ENCODE results near the gene OLFML2A. TPM values are rescaled to one million over a fixed set of nuclear protein-coding genes. Genes with fewer than 3 reads are reported as not detected.

The OLFML2A gene
- total and polyA plus RNA-seq, 2 of the 13 experiments (the other 11 are each of a cell fraction or from before 2014, with no cell fraction given): 0.01 to 0.02 TPM

GRCh38 chr9:124861342-124862229 lies 84.7 kb downstream of the OLFML2A start, which contains the start of the genes ARPC5L and RPL35 (continued):
- TF ChIP-seq ZNF850 (CRISPR knock-in tag; conservative IDR thresholded peaks at IDR 0.05): no peak
- no peak; the same call in 1 of the 2 replicates for TF ChIP-seq HNF4G (IDR thresholded peaks at IDR 0.05; ENCODE audit: borderline replicate concordance, low read depth, low read length)
- no peak; the same call in 1 of the 2 replicates for TF ChIP-seq HNF4G (CRISPR knock-in tag; IDR thresholded peaks at IDR 0.05; ENCODE audit: borderline replicate concordance, low read depth)
- peak; percentile 35; the same call in 1 of the 2 replicates for TF ChIP-seq ZNF782 (CRISPR knock-in tag; IDR thresholded peaks at IDR 0.05; ENCODE audit: borderline replicate concordance)
- no peak for TF ChIP-seq NBN (conservative IDR thresholded peaks at IDR 0.05)
- TF ChIP-seq GMEB2 (CRISPR knock-in tag; IDR thresholded peaks at IDR 0.05; ENCODE audit: low read depth): no peak
- no peak for TF ChIP-seq ZKSCAN1 (IDR thresholded peaks at IDR 0.05; ENCODE audit: low read length)
- no peak for TF ChIP-seq ZNF576 (CRISPR knock-in tag; IDR thresholded peaks at IDR 0.05)
- 0 out of 2 replicates have a peak, but pooled peaks have one; percentile 29 for TF ChIP-seq MTA1 (CRISPR knock-in tag; IDR thresholded peaks at IDR 0.05; ENCODE audit: borderline replicate concordance)
- peak; percentile 82 for TF ChIP-seq POGK (CRISPR knock-in tag; conservative IDR thresholded peaks at IDR 0.05)
- 0 out of 2 replicates have a peak, but pooled peaks have one; percentile 24 for TF ChIP-seq HOXA9 (CRISPR knock-in tag; IDR thresholded peaks at IDR 0.05; ENCODE audit: borderline replicate concordance)
- no peak for TF ChIP-seq DZIP1 (CRISPR knock-in tag; IDR thresholded peaks at IDR 0.05)
- TF ChIP-seq ZNF572 (CRISPR knock-in tag; IDR thresholded peaks at IDR 0.05): no peak
- TF ChIP-seq, protein P1, sequence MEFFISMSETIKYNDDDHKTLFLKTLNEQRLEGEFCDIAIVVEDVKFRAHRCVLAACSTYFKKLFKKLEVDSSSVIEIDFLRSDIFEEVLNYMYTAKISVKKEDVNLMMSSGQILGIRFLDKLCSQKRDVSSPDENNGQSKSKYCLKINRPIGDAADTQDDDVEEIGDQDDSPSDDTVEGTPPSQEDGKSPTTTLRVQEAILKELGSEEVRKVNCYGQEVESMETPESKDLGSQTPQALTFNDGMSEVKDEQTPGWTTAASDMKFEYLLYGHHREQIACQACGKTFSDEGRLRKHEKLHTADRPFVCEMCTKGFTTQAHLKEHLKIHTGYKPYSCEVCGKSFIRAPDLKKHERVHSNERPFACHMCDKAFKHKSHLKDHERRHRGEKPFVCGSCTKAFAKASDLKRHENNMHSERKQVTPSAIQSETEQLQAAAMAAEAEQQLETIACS (CRISPR knock-in tag; IDR thresholded peaks at IDR 0.05): peak; percentile 32
- no peak for TF ChIP-seq PRPF4 (IDR thresholded peaks at IDR 0.05; ENCODE audit: low read depth, low read length, poor library complexity, severe bottlenecking)
- TF ChIP-seq ATF6 (CRISPR knock-in tag; conservative IDR thresholded peaks at IDR 0.05): peak; percentile 75

Data from HepG2 (cell line).